ENCODE data around the gene FOXP1.

FOXP1 gene

GRCh38 chr3:71195492-71195891 lies 388.0 kb downstream of the FOXP1 start:
- no peak for DNase-seq

- no peak for DNase-seq
Measured at GRCh38 chr3:71194785-71195184, 388.7 kb downstream of the FOXP1 start.

- DNase-seq: no peak
Measured at GRCh38 chr3:71191031-71191482, 392.5 kb downstream of the FOXP1 start.

GRCh38 chr3:71189480-71189879 lies 394.0 kb downstream of the FOXP1 start:
- DNase-seq: peak in 1 of 2 donors; percentile 17

- DNase-seq: no peak
Measured at GRCh38 chr3:71187715-71188114, 395.8 kb downstream of the FOXP1 start.

- no peak for DNase-seq
Measured at GRCh38 chr3:71186801-71187200, 396.7 kb downstream of the FOXP1 start.

GRCh38 chr3:71185733-71186455 lies 397.6 kb downstream of the FOXP1 start:
- DNase-seq: peak; percentile 43 to 48

GRCh38 chr3:71184252-71184651 lies 399.3 kb downstream of the FOXP1 start:
- DNase-seq: no peak

GRCh38 chr3:71183549-71183948 lies 400.0 kb downstream of the FOXP1 start:
- DNase-seq: no peak

GRCh38 chr3:71180524-71180923 lies 403.0 kb downstream of the FOXP1 start:
- no peak for DNase-seq

GRCh38 chr3:71177375-71177774 lies 406.2 kb downstream of the FOXP1 start:
- no peak for DNase-seq

- DNase-seq: no peak
Measured at GRCh38 chr3:71176366-71176765, 407.2 kb downstream of the FOXP1 start.

- no peak for DNase-seq
Measured at GRCh38 chr3:71175691-71176365, 407.7 kb downstream of the FOXP1 start.

- no peak for DNase-seq
Measured at GRCh38 chr3:71172951-71173350, 410.6 kb downstream of the FOXP1 start.

GRCh38 chr3:71172189-71172588 lies 411.3 kb downstream of the FOXP1 start:
- DNase-seq: no peak

- DNase-seq: no peak
Measured at GRCh38 chr3:71171247-71171646, 412.3 kb downstream of the FOXP1 start.

- DNase-seq: no peak
Measured at GRCh38 chr3:71168880-71169411, 414.6 kb downstream of the FOXP1 start.

- DNase-seq: no peak
Measured at GRCh38 chr3:71168121-71168721, 415.3 kb downstream of the FOXP1 start.

- no peak for DNase-seq
Measured at GRCh38 chr3:71166339-71167240, 416.9 kb downstream of the FOXP1 start.

- no peak for DNase-seq
Measured at GRCh38 chr3:71164881-71165280, 418.6 kb downstream of the FOXP1 start.

- DNase-seq: no peak
Measured at GRCh38 chr3:71163198-71163918, 420.2 kb downstream of the FOXP1 start.

GRCh38 chr3:71162221-71162620 lies 421.3 kb downstream of the FOXP1 start:
- DNase-seq: no peak

All from activated CD4-positive, alpha-beta T cell treated with anti-CD3 and anti-CD28 coated beads for 4 hours (primary cell).